ENCODE data around the gene GULP1. TPM values are rescaled to one million over a fixed set of nuclear protein-coding genes. Genes with fewer than 3 reads are reported as not detected.

Gene GULP1
- total RNA-seq, 4 donors from 2014 or later: 14.3 to 128 (median 95.7) TPM

GRCh38 chr2:188403676-188404075, 112.0 kb downstream of the GULP1 start:
- intact Hi-C loops (cut with DNase I; ENCODE audit: low total_unique reads): no loop called here
- DNase-seq: no peak

GRCh38 chr2:188404341-188405004, 112.8 kb downstream of the GULP1 start:
- Histone ChIP-seq H3K4me1 (no peaks in the 10 kb centered on the region), H3K27ac (no peak overlapping the region), H3K27me3 (no peaks in the 10 kb centered on the region), H3K4me3 (no peak overlapping the region), H3K9me3 (peaks cover 0 to 11% of the 10 kb centered on the region in 2 donors), H3K36me3 (no peaks in the 10 kb centered on the region)
- DNase-seq: no peak
- no peak for TF ChIP-seq POLR2A (IDR thresholded peaks at IDR 0.05)
- TF ChIP-seq, protein P1, sequence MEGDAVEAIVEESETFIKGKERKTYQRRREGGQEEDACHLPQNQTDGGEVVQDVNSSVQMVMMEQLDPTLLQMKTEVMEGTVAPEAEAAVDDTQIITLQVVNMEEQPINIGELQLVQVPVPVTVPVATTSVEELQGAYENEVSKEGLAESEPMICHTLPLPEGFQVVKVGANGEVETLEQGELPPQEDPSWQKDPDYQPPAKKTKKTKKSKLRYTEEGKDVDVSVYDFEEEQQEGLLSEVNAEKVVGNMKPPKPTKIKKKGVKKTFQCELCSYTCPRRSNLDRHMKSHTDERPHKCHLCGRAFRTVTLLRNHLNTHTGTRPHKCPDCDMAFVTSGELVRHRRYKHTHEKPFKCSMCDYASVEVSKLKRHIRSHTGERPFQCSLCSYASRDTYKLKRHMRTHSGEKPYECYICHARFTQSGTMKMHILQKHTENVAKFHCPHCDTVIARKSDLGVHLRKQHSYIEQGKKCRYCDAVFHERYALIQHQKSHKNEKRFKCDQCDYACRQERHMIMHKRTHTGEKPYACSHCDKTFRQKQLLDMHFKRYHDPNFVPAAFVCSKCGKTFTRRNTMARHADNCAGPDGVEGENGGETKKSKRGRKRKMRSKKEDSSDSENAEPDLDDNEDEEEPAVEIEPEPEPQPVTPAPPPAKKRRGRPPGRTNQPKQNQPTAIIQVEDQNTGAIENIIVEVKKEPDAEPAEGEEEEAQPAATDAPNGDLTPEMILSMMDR (IDR thresholded peaks at IDR 0.05): no peak
- intact Hi-C loops (cut with DNase I; ENCODE audit: low total_unique reads): no loop called here

More at GRCh38 chr2:188403676-188404075, 112.0 kb downstream of the GULP1 start:
- Histone ChIP-seq H3K4me3 (no peak overlapping the region), H3K36me3 (no peaks in the 10 kb centered on the region), H3K9me3 (peaks cover 0 to 11% of the 10 kb centered on the region in 2 donors), H3K27ac (no peak overlapping the region), H3K27me3 (no peaks in the 10 kb centered on the region), H3K4me1 (no peaks in the 10 kb centered on the region)
- no peak for TF ChIP-seq POLR2A (IDR thresholded peaks at IDR 0.05)
- TF ChIP-seq, protein P1 (IDR thresholded peaks at IDR 0.05): no peak

- no peak for DNase-seq
- peaks cover 0 to 13% of the 10 kb centered on the region in 2 donors for H3K9me3 ChIP-seq
- no peaks in the 10 kb centered on the region for H3K36me3 ChIP-seq
- H3K27ac ChIP-seq: no peak overlapping the region
- no peak overlapping the region for H3K4me3 ChIP-seq
- intact Hi-C loops (cut with DNase I; ENCODE audit: low total_unique reads): no loop called here
- no peaks in the 10 kb centered on the region for H3K27me3 ChIP-seq
- H3K4me1 ChIP-seq: no peaks in the 10 kb centered on the region
- TF ChIP-seq, protein P1 (IDR thresholded peaks at IDR 0.05): no peak
- TF ChIP-seq POLR2A (IDR thresholded peaks at IDR 0.05): no peak
Observed at GRCh38 chr2:188406414-188406813, 114.7 kb downstream of the GULP1 start.

- intact Hi-C loops (cut with DNase I; ENCODE audit: low total_unique reads): no loop called here
- Histone ChIP-seq H3K9me3 (peaks cover 0 to 20% of the 10 kb centered on the region in 2 donors), H3K36me3 (no peaks in the 10 kb centered on the region), H3K4me1 (no peaks in the 10 kb centered on the region), H3K4me3 (no peak overlapping the region), H3K27me3 (no peaks in the 10 kb centered on the region), H3K27ac (no peak overlapping the region)
- DNase-seq: no peak
- no peak for TF ChIP-seq POLR2A (IDR thresholded peaks at IDR 0.05)
- TF ChIP-seq, protein P1 (IDR thresholded peaks at IDR 0.05): no peak
Observed at GRCh38 chr2:188410504-188411235, 119.0 kb downstream of the GULP1 start.

DNA sequence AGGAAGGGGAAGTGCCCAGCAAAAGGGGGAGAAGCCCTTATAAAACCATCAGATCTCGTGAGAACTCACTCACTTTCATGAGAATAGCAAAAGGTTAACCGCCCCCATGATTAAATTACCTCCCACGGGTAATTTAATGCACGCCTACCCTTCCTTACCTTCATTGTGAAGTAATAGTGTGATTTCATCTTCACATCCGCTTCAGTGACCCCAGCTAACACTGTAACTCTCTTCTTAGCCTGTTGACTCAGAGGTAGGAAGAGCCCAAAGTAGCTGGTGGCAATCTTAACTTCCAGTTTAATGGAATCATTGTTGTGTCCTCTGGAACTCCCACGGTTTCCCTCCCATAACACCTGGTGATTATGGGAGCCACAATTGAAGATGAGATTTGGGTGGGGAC, 120.5 kb downstream of the GULP1 start:
- Histone ChIP-seq H3K36me3 (no peaks in the 10 kb centered on the region), H3K27me3 (no peaks in the 10 kb centered on the region), H3K9me3 (peaks cover 0 to 10% of the 10 kb centered on the region in 2 donors), H3K4me3 (no peak overlapping the region), H3K27ac (no peak overlapping the region), H3K4me1 (no peaks in the 10 kb centered on the region)
- DNase-seq: no peak
- intact Hi-C loops (cut with DNase I; ENCODE audit: low total_unique reads): no loop called here
- TF ChIP-seq, protein P1 (IDR thresholded peaks at IDR 0.05): no peak
- TF ChIP-seq POLR2A (IDR thresholded peaks at IDR 0.05): no peak

Measured in uterus (tissue), 4 donors.